HCT116 (cell line): Measurements from ENCODE around the gene PAK1. TPM values are rescaled to one million over a fixed set of nuclear protein-coding genes. Genes with fewer than 3 reads are reported as not detected.

Experiments
- ATAC-seq: fragments of 200-7000 bp; cut with Tn5 transposase; 2 replicates; pipeline ENCODE4 v1.9.1; 2020; ENCODE audit warnings: mild to moderate bottlenecking, moderate library complexity
- BruUV-seq: library from RNA; stranded (reverse); fragments of 400-500 nt; replicated peaks from 2 replicates; lab custom pipeline; 2021; lab: Mats Ljungman, UMichigan
- CTCF ChIA-PET: fragments of 300-600 bp; sonication (Branson Sonifier 250); formaldehyde crosslinking; loops from one replicate; lab custom pipeline; 2021; ENCODE audit warnings: antibody characterized with exemption; lab: Charles Lee
- POLR2A ChIA-PET: fragments of 300-600, 350-600 bp; sonication (Branson Sonifier 250); formaldehyde crosslinking; loops from one replicate; lab custom pipeline; 2021; ENCODE audit warnings: antibody characterized with exemption; lab: Charles Lee
- RAD21 ChIA-PET, 2 experiments: fragments of 300-600 bp; sonication (Branson Sonifier 250); formaldehyde crosslinking; loops; one replicate each; lab custom pipeline; 2023; ENCODE audit warnings: low total read pairs in 2 of 2; ENCODE audit not compliant: uncharacterized antibody in 2 of 2, unreplicated experiment in 2 of 2, low non-redundant PET in 1 of 2; lab: Charles Lee
- DNase-seq: peaks from one replicate; pipeline ENCODE4 v3.0.0-alpha.2; 2010; ENCODE audit warnings: low read depth, low spot score
- H2AFZ ChIP-seq: fragments of 200-600 bp; shearing (Covaris generic), sonication (generic); 2 replicates; pipeline ENCODE4 v1.6.1; 2017; ENCODE audit warnings: low read depth, mixed run types, mixed read lengths, antibody characterized with exemption, low read length; ENCODE audit not compliant: poor library complexity, severe bottlenecking
- H3K27ac ChIP-seq: 2 replicates; pipeline ENCODE4 v1.5.1; 2012; ENCODE audit warnings: low read depth, low read length
- H3K27me3 ChIP-seq: fragments of 200-600 bp; sonication (generic); 2 replicates; pipeline ENCODE4 v1.6.1; 2016; ENCODE audit warnings: mixed run types, low read length, mixed read lengths; ENCODE audit not compliant: insufficient read depth
- H3K36me3 ChIP-seq, 2 experiments: fragments of 200-500 bp in 1 of 2; fragments of 200-600 bp in 1 of 2; sonication (Bioruptor generic) in 1 of 2; sonication (generic) in 1 of 2; 2 replicates each; pipeline versions ENCODE4 v1.5.1 to v1.6.1; 2014 to 2016; ENCODE audit warnings: low read length in 2 of 2, inconsistent platforms in 1 of 2, mixed read lengths in 1 of 2, mixed run types in 1 of 2; ENCODE audit not compliant: insufficient read depth in 2 of 2, control insufficient read depth in 1 of 2
- H3K4me1 ChIP-seq, 2 experiments: fragments of 200-600 bp in 1 of 2; sonication (generic) in 1 of 2; 2 replicates each; pipeline versions ENCODE4 v1.5.1 to v1.6.1; 2012 to 2017; ENCODE audit warnings: low read length in 2 of 2, inconsistent platforms in 1 of 2, mild to moderate bottlenecking in 1 of 2, mixed read lengths in 1 of 2, mixed run types in 1 of 2, moderate library complexity in 1 of 2; ENCODE audit not compliant: insufficient read depth in 2 of 2, control insufficient read depth in 1 of 2
- H3K4me2 ChIP-seq: fragments of 200-600 bp; sonication (generic); 2 replicates; pipeline ENCODE4 v1.6.1; 2017; ENCODE audit warnings: mixed run types, low read length, mixed read lengths
- H3K4me3 ChIP-seq, 2 experiments: fragments of 200-600 bp in 1 of 2; sonication (generic) in 1 of 2; replicated peaks in 1 of 2; 2 replicates each; pipeline ENCODE4 v1.5.1; 2011 to 2016; ENCODE audit warnings: low read length in 2 of 2, control low read depth in 1 of 2, low read depth in 1 of 2, mild to moderate bottlenecking in 1 of 2, mixed read lengths in 1 of 2, mixed run types in 1 of 2
- H3K79me2 ChIP-seq: fragments of 200-600 bp; sonication (generic); 2 replicates; pipeline ENCODE4 v1.6.1; 2017; ENCODE audit warnings: mild to moderate bottlenecking, mixed run types, low read length, moderate library complexity, mixed read lengths; ENCODE audit not compliant: insufficient read depth
- H3K9ac ChIP-seq: fragments of 200-600 bp; sonication (generic); 2 replicates; pipeline ENCODE4 v1.6.1; 2016; ENCODE audit warnings: low read length, mixed read lengths
- H3K9me2 ChIP-seq: fragments of 200-600 bp; sonication (generic), shearing (Covaris generic); 2 replicates; pipeline ENCODE4 v1.6.1; 2017; ENCODE audit warnings: mixed run types, mild to moderate bottlenecking, moderate library complexity; ENCODE audit not compliant: insufficient read depth
- H3K9me3 ChIP-seq, 2 experiments: fragments of 200-500 bp in 1 of 2; fragments of 200-600 bp in 1 of 2; sonication (Bioruptor generic) in 1 of 2; sonication (generic) in 1 of 2; 2 replicates each; pipeline ENCODE4 v1.6.1; 2014 to 2017; ENCODE audit warnings: low read length in 2 of 2, mixed read lengths in 2 of 2, inconsistent platforms in 1 of 2, low read depth in 1 of 2, mild to moderate bottlenecking in 1 of 2, mixed run types in 1 of 2, moderate library complexity in 1 of 2; ENCODE audit not compliant: control insufficient read depth in 1 of 2, insufficient read depth in 1 of 2
- H4K20me1 ChIP-seq: fragments of 200-600 bp; sonication (generic), shearing (Covaris generic); 2 replicates; pipeline ENCODE4 v1.6.1; 2017; ENCODE audit warnings: mixed run types, mild to moderate bottlenecking, moderate library complexity; ENCODE audit not compliant: insufficient read depth
- ATF3 ChIP-seq: IDR thresholded peaks from 2 replicates; pipeline ENCODE4 v1.6.1; 2012
- CBX3 ChIP-seq: IDR thresholded peaks from 2 replicates; pipeline ENCODE4 v1.6.1; 2012; ENCODE audit warnings: low read depth
- CEBPB ChIP-seq: IDR thresholded peaks from 2 replicates; pipeline ENCODE4 v1.6.1; 2012; ENCODE audit warnings: low read depth
- EGR1 ChIP-seq: IDR thresholded peaks from 2 replicates; pipeline ENCODE4 v1.6.1; 2012; ENCODE audit warnings: low read depth
- ELF1 ChIP-seq: IDR thresholded peaks from 2 replicates; pipeline ENCODE4 v1.6.1; 2012; ENCODE audit warnings: low read depth, borderline replicate concordance
- EZH2 ChIP-seq: fragments of 200-600 bp; sonication (generic); IDR thresholded peaks from 2 replicates; pipeline ENCODE4 v1.6.1; 2017; ENCODE audit warnings: antibody characterized with exemption, mixed run types
- EZH2phosphoT487 ChIP-seq: fragments of 200-600 bp; IDR thresholded peaks from 2 replicates; pipeline ENCODE4 v1.6.1; 2018; ENCODE audit warnings: antibody characterized with exemption, borderline replicate concordance
- FOSL1 ChIP-seq: IDR thresholded peaks from 2 replicates; pipeline ENCODE4 v1.6.1; 2012; ENCODE audit warnings: low read depth
- JUND ChIP-seq: IDR thresholded peaks from 2 replicates; pipeline ENCODE4 v1.6.1; 2012
- MAX ChIP-seq: IDR thresholded peaks from 2 replicates; pipeline ENCODE4 v1.6.1; 2012
- POLR2A ChIP-seq: IDR thresholded peaks from 2 replicates; pipeline ENCODE4 v1.7.0; 2011; ENCODE audit warnings: borderline replicate concordance; ENCODE audit not compliant: insufficient read depth, insufficient read length; ENCODE audit errors: extremely low read depth
- RAD21 ChIP-seq: IDR thresholded peaks from 2 replicates; pipeline ENCODE4 v1.6.1; 2012; ENCODE audit warnings: low read depth, mild to moderate bottlenecking
- REST ChIP-seq: IDR thresholded peaks from 2 replicates; pipeline ENCODE4 v1.6.1; 2012; ENCODE audit warnings: low read depth
- SP1 ChIP-seq: IDR thresholded peaks from 2 replicates; pipeline ENCODE4 v1.6.1; 2012; ENCODE audit warnings: low read depth
- SRF ChIP-seq: IDR thresholded peaks from 2 replicates; pipeline ENCODE4 v1.6.1; 2012; ENCODE audit warnings: low read depth
- TCF7L2 ChIP-seq: IDR thresholded peaks from 2 replicates; pipeline ENCODE4 v1.7.0; 2011; ENCODE audit warnings: borderline replicate concordance, inconsistent platforms; ENCODE audit not compliant: insufficient read depth, insufficient read length; ENCODE audit errors: extremely low read depth
- ZBTB33 ChIP-seq: IDR thresholded peaks from 2 replicates; pipeline ENCODE4 v1.6.1; 2011; ENCODE audit warnings: mild to moderate bottlenecking, low read length, moderate library complexity; ENCODE audit not compliant: insufficient replicate concordance; ENCODE audit errors: extremely low read depth
- ZNF274 ChIP-seq: fragments of 200-500 bp; sonication (Bioruptor generic); IDR thresholded peaks from 2 replicates; pipeline ENCODE4 v1.6.1; 2014; ENCODE audit warnings: mild to moderate bottlenecking, low read depth, low read length, inconsistent platforms
- intact Hi-C: fragments of 100-400 bp; cut with micrococcal nuclease; formaldehyde crosslinking; loops from 2 replicates; pipeline ENCODE4 v1.10.0; 2022
- total RNA-seq: library from RNA; stranded (reverse); gene quantifications from one replicate; pipeline ENCODE4 v1.2.1, GENCODE V29; 2021; ENCODE audit not compliant: unreplicated experiment

PAK1 gene
- total RNA-seq, 1 experiment from 2014 or later: 56.1 TPM

GRCh38 chr11:77505956-77506355 is 32.1 kb upstream of the PAK1 start (continued):
- TF ChIP-seq ZBTB33 (no peak), FOSL1 (no peak), POLR2A (no peak), CEBPB (no peak), JUND (no peak), ELF1 (no peak), EZH2phosphoT487 (no peak)

GRCh38 chr11:77503006-77503405 is 29.1 kb upstream of the PAK1 start:
- DNase-seq: no peak
- H3K27me3 ChIP-seq: no peaks in the 10 kb centered on the region
- H3K27ac ChIP-seq: no peak overlapping the region
- H3K9me3 ChIP-seq: no peaks in the 10 kb centered on the region
- H3K36me3 ChIP-seq: no peaks in the 10 kb centered on the region
- no peaks in the 10 kb centered on the region for H3K79me2 ChIP-seq
- peaks cover 8 to 12% of the 10 kb centered on the region in 2 experiments for H3K4me1 ChIP-seq
- H3K9ac ChIP-seq: no peak overlapping the region
- RAD21 ChIA-PET: no interaction called here
- no peak overlapping the region for H3K4me3 ChIP-seq
- H4K20me1 ChIP-seq: no peaks in the 10 kb centered on the region
- BruUV-seq: no TSS peak
- no peak overlapping the region for H2AFZ ChIP-seq
- TF ChIP-seq POLR2A (no peak), CBX3 (no peak), ATF3 (no peak), SP1 (no peak), CEBPB (no peak), ELF1 (no peak), REST (no peak), EZH2phosphoT487 (no peak), ZNF274 (no peak), RAD21 (no peak), EZH2 (no peak), EGR1 (no peak), TCF7L2 (no peak), ZBTB33 (no peak), MAX (no peak), SRF (no peak)
- TF ChIP-seq, all 23 proteins: peak for 0
- Histone ChIP-seq H3K9me2 (no peaks in the 10 kb centered on the region), H3K4me2 (no peak overlapping the region)
- intact Hi-C loops: no loop called here
- ChIA-PET CTCF (no interaction called here), POLR2A (no interaction called here)
- ATAC-seq: no peak
